Measurements from ENCODE around the gene CYP1A2. TPM values are rescaled to one million over a fixed set of nuclear protein-coding genes. Genes with fewer than 3 reads are reported as not detected.

The CYP1A2 gene
- total and polyA plus RNA-seq, 2 donors (not counting 1 experiment from before 2014, with no cell fraction given): not detected

GRCh38 chr15:74789171-74789631 is 40.6 kb downstream of the CYP1A2 start:
- peaks cover 97% of the 10 kb centered on the region for H3K4me1 Mint-ChIP-seq
- Histone ChIP-seq H4K20me1 (ENCODE audit: control insufficient read depth, insufficient read depth, low read length, poor library complexity, severe bottlenecking) (peaks cover 47% of the 10 kb centered on the region), H3K4me3 (ENCODE audit: control extremely low read depth in 1 of 5, extremely low read depth in 1 of 5, insufficient read depth in 1 of 5, low read depth in 2 of 5, low read length in 4 of 5) (peak overlapping the region; percentile 46 to 81 (median 67)), H3K36me3 (replicated peaks in 1 of 2; ENCODE audit: control extremely low read depth in 1 of 2, control insufficient read depth in 1 of 2, extremely low read depth in 1 of 2, insufficient read depth in 2 of 2, low read length in 1 of 2) (peaks cover 0 to 35% of the 10 kb centered on the region in 2 experiments), H3K9ac (ENCODE audit: low read length) (peak overlapping the region; percentile 68), H3K27me3 (replicated peaks in 1 of 4; ENCODE audit: control extremely low read depth in 1 of 4, control insufficient read depth in 3 of 4, insufficient read depth in 4 of 4, low read length in 3 of 4) (no peaks in the 10 kb centered on the region), H3K27ac (ENCODE audit: low read length in 2 of 2) (peak overlapping the region; percentile 90 to 93), H3K4me2 (replicated peaks; ENCODE audit: low read depth, low read length, poor library complexity, severe bottlenecking) (peak overlapping the region; percentile 91), H3K4me1 (ENCODE audit: control insufficient read depth in 2 of 2, insufficient read depth in 2 of 2, low read length in 2 of 2) (peaks cover 78 to 99% of the 10 kb centered on the region in 2 donors), H3K79me2 (ENCODE audit: control insufficient read depth, insufficient read depth, low read length) (peaks cover 82% of the 10 kb centered on the region), H3K9me3 (ENCODE audit: control extremely low read depth in 1 of 3, control insufficient read depth in 2 of 3, insufficient read depth in 1 of 3, low read length in 2 of 3) (no peaks in the 10 kb centered on the region), H2AFZ (ENCODE audit: insufficient read depth, low read depth, low read length, poor library complexity, severe bottlenecking) (no peak overlapping the region)
- ChIA-PET POLR2A (interaction anchor here (1.0 to 15.8 kb wide), 3 partner anchors 8 to 12 kb away, joined by 3 to 572 read pairs (median 12); partner anchors contain the start of gene CSK), CTCF (interaction anchor here (5.2 to 37.1 kb wide), 3 partner anchors 6 to 154 kb away, joined by 27 to 2548 read pairs (median 2548); partner anchors contain the start of genes CSK and LMAN1L)
- ATAC-seq (ENCODE audit: low read depth): peak; percentile 6
- 2% methylated on average over 14 of the region's 14 CpGs for WGBS (ENCODE audit: insufficient coverage)
- no peaks in the 10 kb centered on the region for H3K9me3 Mint-ChIP-seq (ENCODE audit: insufficient read depth)
- no peaks in the 10 kb centered on the region for H3K27me3 Mint-ChIP-seq
- peak overlapping the region; percentile 99 for H3K27ac Mint-ChIP-seq
- DNase-seq: peak; percentile 82
- intact Hi-C loops (cut with micrococcal nuclease): loop anchor here (2.0 to 10.0 kb wide), 7 partner anchors 53 to 663 kb away; partner anchors contain the start of genes ARID3B, CLK3, SEMA7A and SIN3A
- TF ChIP-seq CTCF (IDR thresholded peaks at IDR 0.05): no peak
- TF ChIP-seq EZH2 (IDR thresholded peaks at IDR 0.05; ENCODE audit: borderline replicate concordance, insufficient read depth, low read depth, low read length, poor library complexity, severe bottlenecking): no peak
- H3K4me3 Mint-ChIP-seq: peak overlapping the region; percentile 93

- TF ChIP-seq CTCF (IDR thresholded peaks at IDR 0.05): no peak
- TF ChIP-seq EZH2 (IDR thresholded peaks at IDR 0.05; ENCODE audit: borderline replicate concordance, insufficient read depth, low read depth, low read length, poor library complexity, severe bottlenecking): no peak
- H3K27me3 Mint-ChIP-seq: no peaks in the 10 kb centered on the region
- H4K20me1 ChIP-seq (ENCODE audit: control insufficient read depth, insufficient read depth, low read length, poor library complexity, severe bottlenecking): peaks cover 52% of the 10 kb centered on the region
- H3K27me3 ChIP-seq (replicated peaks in 1 of 4; ENCODE audit: control extremely low read depth in 1 of 4, control insufficient read depth in 3 of 4, insufficient read depth in 4 of 4, low read length in 3 of 4): no peaks in the 10 kb centered on the region
- no peaks in the 10 kb centered on the region for H3K9me3 Mint-ChIP-seq (ENCODE audit: insufficient read depth)
- peak overlapping the region; percentile 46 to 81 (median 67) for H3K4me3 ChIP-seq (ENCODE audit: control extremely low read depth in 1 of 5, extremely low read depth in 1 of 5, insufficient read depth in 1 of 5, low read depth in 2 of 5, low read length in 4 of 5)
- intact Hi-C loops (cut with micrococcal nuclease): loop anchor here (2.0 to 10.0 kb wide), 7 partner anchors 53 to 663 kb away; partner anchors contain the start of genes ARID3B, CLK3, SEMA7A and SIN3A
- H3K27ac ChIP-seq (ENCODE audit: low read length in 2 of 2): peak overlapping the region; percentile 90 to 93
- DNase-seq (no peak), ATAC-seq (ENCODE audit: low read depth) (no peak)
- 5% methylated on average over 3 of the region's 3 CpGs for WGBS (ENCODE audit: insufficient coverage)
- CTCF ChIA-PET: interaction anchor here (12.0 to 37.1 kb wide), 3 partner anchors 5 to 157 kb away, joined by 117 to 2548 read pairs (median 2548); partner anchors contain the start of genes CSK and LMAN1L
- peak overlapping the region; percentile 93 for H3K4me3 Mint-ChIP-seq
- peaks cover 97% of the 10 kb centered on the region for H3K4me1 Mint-ChIP-seq
- no peaks in the 10 kb centered on the region for H3K9me3 ChIP-seq (ENCODE audit: control extremely low read depth in 1 of 3, control insufficient read depth in 2 of 3, insufficient read depth in 1 of 3, low read length in 2 of 3)
- no peak overlapping the region for H2AFZ ChIP-seq (ENCODE audit: insufficient read depth, low read depth, low read length, poor library complexity, severe bottlenecking)
- H3K36me3 ChIP-seq (replicated peaks in 1 of 2; ENCODE audit: control extremely low read depth in 1 of 2, control insufficient read depth in 1 of 2, extremely low read depth in 1 of 2, insufficient read depth in 2 of 2, low read length in 1 of 2): peaks cover 0 to 40% of the 10 kb centered on the region in 2 experiments
- POLR2A ChIA-PET: interaction anchor here (1.0 to 15.8 kb wide), 5 partner anchors 8 to 666 kb away, joined by 3 to 572 read pairs (median 3); partner anchors contain the start of gene CSK
- H3K9ac ChIP-seq (ENCODE audit: low read length): peak overlapping the region; percentile 68
- H3K4me1 ChIP-seq (ENCODE audit: control insufficient read depth in 2 of 2, insufficient read depth in 2 of 2, low read length in 2 of 2): peaks cover 82 to 99% of the 10 kb centered on the region in 2 donors
- peak overlapping the region; percentile 99 for H3K27ac Mint-ChIP-seq
- peaks cover 82% of the 10 kb centered on the region for H3K79me2 ChIP-seq (ENCODE audit: control insufficient read depth, insufficient read depth, low read length)
- H3K4me2 ChIP-seq (replicated peaks; ENCODE audit: low read depth, low read length, poor library complexity, severe bottlenecking): peak overlapping the region; percentile 91
Measured at GRCh38 chr15:74789741-74790079, 41.1 kb downstream of the CYP1A2 start.
